Nephron (organoid): ENCODE results near the gene PRKN.

Experiments
- H3K27ac Mint-ChIP-seq, 3 experiments: 2 replicates each; pipeline ENCODE4 v1.8.0; 2020; ENCODE audit warnings: mixed read lengths in 3 of 3, mild to moderate bottlenecking in 2 of 3, moderate library complexity in 1 of 3
- H3K27me3 Mint-ChIP-seq: 2 replicates; pipeline ENCODE4 v1.8.0; 2021; ENCODE audit warnings: low read depth, mild to moderate bottlenecking, moderate library complexity, mixed read lengths
- H3K36me3 Mint-ChIP-seq: 2 replicates; pipeline ENCODE4 v1.8.0; 2020; ENCODE audit warnings: low read depth, mixed read lengths
- H3K4me1 Mint-ChIP-seq: 2 replicates; pipeline ENCODE4 v1.8.0; 2020; ENCODE audit warnings: mixed read lengths
- H3K4me3 Mint-ChIP-seq, 3 experiments: 2 replicates each; pipeline ENCODE4 v1.8.0; 2020; ENCODE audit warnings: mild to moderate bottlenecking in 3 of 3, mixed read lengths in 3 of 3, moderate library complexity in 2 of 3
- H3K9me3 Mint-ChIP-seq: 2 replicates; pipeline ENCODE4 v1.8.0; 2020; ENCODE audit warnings: mixed read lengths
- CTCF ChIP-seq, 3 experiments: fragments of 200-600 bp; sonication (generic); IDR thresholded peaks; one replicate each; pipeline ENCODE4 v1.5.0; 2021; ENCODE audit warnings: antibody characterized with exemption in 3 of 3; ENCODE audit not compliant: unreplicated experiment in 3 of 3

The PRKN gene

GRCh38 chr6:161584051-161584450, 1143.5 kb downstream of the PRKN start:
- Mint-ChIP-seq H3K4me1 (peaks cover 13% of the 10 kb centered on the region), H3K27ac (no peak overlapping the region), H3K9me3 (no peaks in the 10 kb centered on the region), H3K4me3 (no peak overlapping the region), H3K27me3 (peaks cover 4% of the 10 kb centered on the region), H3K36me3 (no peaks in the 10 kb centered on the region)
- no peak for TF ChIP-seq CTCF (IDR thresholded peaks at IDR 0.05; ENCODE audit: unreplicated experiment in 3 of 3)

- TF ChIP-seq CTCF (IDR thresholded peaks at IDR 0.05; ENCODE audit: unreplicated experiment in 3 of 3) = no peak
- no peak overlapping the region for H3K4me3 Mint-ChIP-seq
- no peak overlapping the region for H3K27ac Mint-ChIP-seq
- peaks cover 15% of the 10 kb centered on the region for H3K4me1 Mint-ChIP-seq
- H3K36me3 Mint-ChIP-seq = no peaks in the 10 kb centered on the region
- no peaks in the 10 kb centered on the region for H3K9me3 Mint-ChIP-seq
- peaks cover 3% of the 10 kb centered on the region for H3K27me3 Mint-ChIP-seq
These were observed 1144.0 kb downstream of the PRKN start for GRCh38 chr6:161583584-161583983.

- Mint-ChIP-seq H3K9me3 (no peaks in the 10 kb centered on the region), H3K27me3 (no peaks in the 10 kb centered on the region), H3K4me3 (no peak overlapping the region), H3K4me1 (peaks cover 11% of the 10 kb centered on the region), H3K27ac (peak overlapping the region in 1 of 3 experiments; percentile 19), H3K36me3 (no peaks in the 10 kb centered on the region)
- no peak for TF ChIP-seq CTCF (IDR thresholded peaks at IDR 0.05; ENCODE audit: unreplicated experiment in 3 of 3)
These were observed 1149.1 kb downstream of the PRKN start for GRCh38 chr6:161578478-161578877.

- H3K4me1 Mint-ChIP-seq = peaks cover 11% of the 10 kb centered on the region
- H3K27ac Mint-ChIP-seq = no peak overlapping the region
- H3K4me3 Mint-ChIP-seq = no peak overlapping the region
- H3K36me3 Mint-ChIP-seq = no peaks in the 10 kb centered on the region
- no peaks in the 10 kb centered on the region for H3K27me3 Mint-ChIP-seq
- no peak for TF ChIP-seq CTCF (IDR thresholded peaks at IDR 0.05; ENCODE audit: unreplicated experiment in 3 of 3)
- no peaks in the 10 kb centered on the region for H3K9me3 Mint-ChIP-seq
These were observed 1151.9 kb downstream of the PRKN start for GRCh38 chr6:161575523-161576254.

GRCh38 chr6:161568885-161569456, 1158.6 kb downstream of the PRKN start:
- H3K36me3 Mint-ChIP-seq = no peaks in the 10 kb centered on the region
- no peaks in the 10 kb centered on the region for H3K4me1 Mint-ChIP-seq
- H3K9me3 Mint-ChIP-seq = no peaks in the 10 kb centered on the region
- H3K4me3 Mint-ChIP-seq = no peak overlapping the region
- no peaks in the 10 kb centered on the region for H3K27me3 Mint-ChIP-seq
- no peak overlapping the region for H3K27ac Mint-ChIP-seq
- TF ChIP-seq CTCF (IDR thresholded peaks at IDR 0.05; ENCODE audit: unreplicated experiment in 3 of 3) = no peak

GRCh38 chr6:161564952-161565351, 1162.6 kb downstream of the PRKN start:
- no peak for TF ChIP-seq CTCF (IDR thresholded peaks at IDR 0.05; ENCODE audit: unreplicated experiment in 3 of 3)
- Mint-ChIP-seq H3K9me3 (no peaks in the 10 kb centered on the region), H3K36me3 (no peaks in the 10 kb centered on the region), H3K27ac (no peak overlapping the region), H3K4me1 (no peaks in the 10 kb centered on the region), H3K4me3 (no peak overlapping the region), H3K27me3 (no peaks in the 10 kb centered on the region)
